NCI-H2107 treated with DMSO at 0.1 percent for 48 hours (cell line): ENCODE results near the gene TTI1.
"Not testable (repeated sequence)": the region's sequence is repeated elsewhere in the genome, so short reads cannot be mapped to it uniquely, and the experiment has no call there.

Experiments used
- DNase-seq: peaks from one replicate; lab custom pipeline; 2025; ENCODE audit not compliant: unreplicated experiment; lab: John Stamatoyannopoulos, UW

The TTI1 gene

DNA sequence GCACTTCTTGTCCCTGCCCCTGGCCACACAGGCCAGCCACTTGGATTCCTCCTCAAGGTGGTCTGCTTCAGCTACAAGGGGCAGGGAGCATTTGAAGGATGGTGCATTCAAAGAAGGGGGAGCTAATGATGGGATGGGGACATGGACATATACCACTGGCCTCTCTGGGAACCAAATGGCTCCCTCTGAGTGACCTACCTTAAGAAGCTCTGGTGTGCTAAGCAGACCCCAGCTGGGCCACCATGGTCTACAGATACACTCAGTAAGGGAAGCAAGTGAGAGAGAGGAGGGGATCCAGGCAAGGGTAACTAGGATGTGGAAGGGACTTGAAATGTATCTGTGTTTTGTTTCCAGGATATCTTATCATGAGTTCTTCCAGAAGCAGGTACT is 62.4 kb downstream of the TTI1 start:
- DNase-seq: no peak

DNA sequence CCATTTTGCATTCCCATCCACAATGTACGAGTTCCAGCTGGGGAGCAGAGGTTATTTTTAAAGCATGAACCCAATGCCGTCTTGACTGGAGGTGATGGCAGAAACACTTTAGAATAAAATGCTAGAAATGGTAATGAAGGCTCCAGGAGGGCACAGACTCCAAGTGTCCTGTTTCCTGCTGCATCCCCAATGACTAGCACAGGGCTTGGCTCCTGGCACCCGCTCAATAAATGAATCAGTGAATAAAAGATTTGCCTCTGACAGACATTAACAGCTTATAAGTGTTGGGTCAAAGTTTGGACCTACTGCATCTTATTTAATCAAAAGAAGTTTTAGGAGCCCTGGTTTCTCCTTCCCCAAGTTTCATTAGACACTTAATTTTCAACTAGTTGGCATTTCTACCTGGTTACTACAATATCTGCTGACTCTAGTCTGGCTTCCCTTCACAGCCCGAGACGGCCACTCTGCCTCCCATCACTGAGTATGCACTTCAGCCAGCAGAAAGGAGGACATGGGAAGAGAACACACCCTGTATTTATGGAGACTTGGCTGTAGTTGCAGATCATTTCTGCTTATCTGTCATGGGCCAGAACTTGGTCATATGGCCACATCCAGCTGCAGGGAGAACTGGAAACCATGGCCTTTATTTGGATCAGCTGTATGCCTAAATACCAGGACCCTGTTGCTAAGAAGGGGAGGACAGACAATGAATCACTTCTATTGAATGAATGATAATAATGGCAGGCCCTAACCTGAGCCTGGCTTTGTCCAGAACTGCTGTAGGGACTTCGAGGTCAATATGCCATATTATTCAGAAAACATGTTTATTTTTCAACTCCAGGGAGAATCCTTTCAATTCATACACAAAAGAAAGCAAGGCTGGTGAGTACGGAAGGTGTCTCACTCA is 63.1 kb downstream of the TTI1 start:
- no peak for DNase-seq

DNA sequence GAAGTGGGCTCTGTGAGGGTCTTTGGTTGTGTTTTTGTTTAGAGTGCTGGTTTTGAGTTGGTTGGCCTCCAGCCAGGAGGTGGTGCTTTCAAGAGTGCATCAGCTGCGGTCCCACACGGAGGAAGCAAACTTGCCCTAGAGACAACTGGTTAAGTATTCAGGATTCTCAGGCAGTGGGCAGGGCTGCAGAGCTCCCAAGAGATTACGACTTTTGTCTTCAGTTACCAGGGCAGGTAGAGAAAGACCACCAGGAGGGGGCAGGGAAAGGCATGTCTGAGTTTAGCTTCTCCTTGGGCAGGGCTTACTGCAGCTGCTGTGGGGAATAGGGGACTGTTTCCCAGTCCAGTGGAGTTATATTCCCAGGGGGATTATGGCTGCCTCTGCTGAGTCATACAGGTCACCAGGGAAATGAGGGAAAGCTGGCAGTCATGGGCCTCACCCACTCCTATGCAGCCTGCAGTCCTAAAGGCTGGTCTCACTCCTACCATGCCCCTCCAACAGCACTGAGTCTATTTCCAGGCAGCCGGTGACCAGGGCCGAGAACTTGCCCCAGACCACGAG is 64.3 kb downstream of the TTI1 start:
- DNase-seq: peak; percentile 93

DNA sequence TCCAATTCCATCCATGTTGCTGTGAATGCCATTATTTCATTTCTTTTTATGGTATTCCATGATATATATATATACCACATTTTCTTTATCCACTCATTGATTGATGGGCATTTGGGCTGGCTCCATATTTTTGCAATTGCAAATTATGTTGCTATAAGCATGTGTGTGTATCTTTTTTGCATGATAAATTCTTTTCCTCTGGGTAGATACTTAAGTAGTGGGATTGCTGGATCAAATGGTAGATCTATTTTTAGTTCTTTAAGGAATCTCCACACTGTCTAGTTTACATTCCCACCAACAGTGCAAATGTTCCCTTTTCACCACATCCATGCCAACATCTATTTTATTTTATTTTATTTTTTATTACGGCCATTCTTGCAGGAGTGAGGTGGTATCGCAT is 69.8 kb downstream of the TTI1 start:
- DNase-seq: not testable (repeated sequence)

DNA sequence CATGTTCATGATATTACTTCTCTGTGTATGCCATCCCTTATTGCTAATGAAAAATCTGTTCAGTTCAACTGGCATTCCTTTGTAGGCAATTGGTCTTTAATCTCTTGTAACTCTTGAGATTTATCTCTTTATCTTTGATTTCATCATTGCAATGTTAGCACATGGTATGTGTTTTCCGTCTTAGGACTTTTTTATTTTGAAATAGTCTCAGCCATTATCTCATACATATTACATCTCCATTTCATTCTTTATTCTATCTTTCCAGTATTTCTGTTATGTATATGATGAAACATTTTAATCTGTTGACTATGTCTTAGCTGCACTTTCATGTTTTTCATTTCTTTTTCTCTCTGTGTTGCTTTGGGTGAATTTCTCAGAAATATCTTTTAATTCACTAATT is 72.2 kb downstream of the TTI1 start:
- no peak for DNase-seq

DNA sequence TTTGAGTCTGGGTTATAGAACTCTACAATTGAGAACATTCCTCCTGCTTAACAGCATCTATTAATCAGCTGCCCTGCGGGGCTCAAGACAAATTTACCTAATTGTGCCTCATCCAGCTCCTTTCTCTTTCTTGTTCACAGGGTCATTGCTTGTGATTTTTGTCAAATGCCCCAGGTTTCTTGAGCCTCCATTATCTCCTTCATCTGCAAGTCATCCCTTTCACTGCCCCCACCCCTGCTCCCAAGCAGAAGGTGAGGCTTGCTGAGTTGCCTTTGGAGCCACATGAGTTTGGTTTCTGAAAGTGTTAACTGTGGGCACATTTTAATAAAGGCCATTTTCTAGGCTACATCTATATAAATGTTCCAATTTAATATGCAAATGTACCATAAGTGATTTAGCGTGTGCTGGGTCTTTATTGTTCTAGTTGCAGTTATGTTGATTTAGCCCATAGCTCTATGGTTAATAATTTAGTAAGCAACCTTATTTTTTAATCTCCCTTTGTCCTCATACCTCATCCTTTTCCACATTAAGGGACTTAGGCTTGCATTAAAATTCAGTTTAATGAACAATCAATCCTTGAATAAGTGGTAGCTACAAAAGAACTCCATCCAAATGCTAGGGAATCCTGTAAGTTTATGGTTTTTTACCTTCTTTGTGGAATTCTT is 74.3 kb downstream of the TTI1 start:
- no peak for DNase-seq

DNA sequence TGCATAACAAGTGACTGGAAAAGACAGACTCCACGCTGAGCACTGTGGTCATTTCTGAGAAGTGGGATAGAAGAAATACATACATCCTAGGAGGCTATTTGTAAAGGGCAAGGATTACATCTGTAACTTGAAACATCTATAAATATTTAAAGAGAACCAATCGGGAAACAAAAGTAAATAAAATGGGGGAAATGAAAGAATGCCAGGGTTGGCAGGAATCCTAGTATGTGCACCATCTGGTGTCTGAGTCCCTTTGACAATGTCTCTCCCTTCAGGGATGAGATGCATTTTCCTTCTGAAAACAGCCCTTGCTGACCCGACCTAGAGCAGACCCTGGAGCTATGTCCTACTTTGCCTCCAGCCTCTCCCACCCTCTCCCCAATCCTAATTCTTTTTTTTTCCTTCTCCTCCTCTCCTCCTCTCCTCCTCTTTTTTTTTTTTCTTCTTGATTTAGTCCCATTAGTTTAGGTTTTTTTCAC is 77.1 kb downstream of the TTI1 start:
- DNase-seq: no peak

DNA sequence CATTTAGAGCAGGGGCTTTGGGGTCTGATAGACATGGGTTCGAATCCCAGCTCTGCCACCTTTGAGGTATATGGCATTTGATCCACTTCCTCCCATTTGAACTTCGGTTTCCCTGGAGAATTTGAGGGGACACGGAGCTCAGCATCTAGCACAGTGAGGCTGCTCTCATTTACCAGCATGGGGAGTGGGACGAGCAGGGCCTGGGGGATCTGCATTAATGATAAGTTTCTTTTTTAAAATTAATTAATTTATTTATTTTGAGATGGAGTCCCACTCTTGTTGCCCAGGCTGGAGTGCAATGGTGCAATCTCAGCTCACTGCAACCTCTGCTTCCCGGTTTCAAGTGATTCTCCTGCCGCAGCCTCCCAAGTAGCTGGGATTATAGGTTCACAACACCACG is 77.7 kb downstream of the TTI1 start:
- no peak for DNase-seq

DNA sequence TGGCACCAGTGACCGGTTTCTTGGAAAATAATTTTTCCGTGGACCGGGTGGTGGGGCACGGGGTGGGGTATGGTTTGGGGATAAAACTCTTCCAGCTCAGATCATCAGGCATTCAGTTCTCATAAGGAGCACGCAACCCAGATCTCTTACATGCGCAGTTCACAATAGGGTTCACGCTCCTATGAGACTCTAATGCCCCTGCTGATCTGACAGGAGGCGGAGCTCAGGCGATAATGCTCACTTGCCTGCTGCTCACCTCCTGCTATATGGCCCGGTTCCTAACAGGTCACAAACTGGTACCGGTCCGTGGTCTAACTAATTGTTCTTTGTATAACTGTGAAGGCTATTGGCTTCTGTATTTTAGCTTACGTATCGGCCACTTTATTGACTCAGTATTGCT is 78.6 kb downstream of the TTI1 start:
- no peak for DNase-seq

DNA sequence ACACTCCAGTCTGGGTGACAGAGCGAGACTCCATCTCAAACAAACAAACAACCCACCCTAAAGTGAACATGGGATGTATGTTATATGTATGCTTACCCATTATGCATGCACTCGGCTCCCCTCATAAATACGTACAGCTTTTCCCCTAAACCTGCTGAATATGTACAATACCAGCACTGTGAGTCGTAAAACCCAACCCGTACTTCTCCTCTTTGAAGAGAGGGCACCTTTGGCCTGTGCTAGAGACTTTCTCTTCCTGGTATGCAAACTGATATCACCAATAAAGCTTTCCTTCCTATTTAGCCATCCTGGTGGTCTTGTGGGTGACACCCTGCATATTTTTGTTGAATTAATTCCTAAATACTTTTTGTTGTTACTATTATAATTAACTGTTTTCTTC is 79.1 kb downstream of the TTI1 start:
- DNase-seq: no peak

DNA sequence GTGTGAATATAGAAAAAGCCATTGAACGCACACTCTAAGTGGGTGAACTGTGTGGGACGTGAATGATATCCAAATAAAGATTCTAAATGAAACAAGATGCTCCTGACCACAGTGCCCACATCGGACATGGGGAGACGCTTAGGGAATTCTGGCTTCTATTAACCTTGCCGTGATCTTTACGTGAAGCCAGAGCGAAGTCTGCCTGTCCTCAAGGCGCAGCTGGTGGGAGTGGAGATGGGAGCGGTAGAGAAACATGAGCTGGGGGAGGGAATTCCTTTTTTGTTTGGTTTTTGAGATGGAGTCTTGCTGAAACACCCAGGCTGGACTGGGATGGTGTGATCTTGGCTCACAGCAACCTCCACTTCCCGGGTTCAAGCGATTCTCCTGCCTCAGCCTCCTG is 84.3 kb downstream of the TTI1 start:
- no peak for DNase-seq

DNA sequence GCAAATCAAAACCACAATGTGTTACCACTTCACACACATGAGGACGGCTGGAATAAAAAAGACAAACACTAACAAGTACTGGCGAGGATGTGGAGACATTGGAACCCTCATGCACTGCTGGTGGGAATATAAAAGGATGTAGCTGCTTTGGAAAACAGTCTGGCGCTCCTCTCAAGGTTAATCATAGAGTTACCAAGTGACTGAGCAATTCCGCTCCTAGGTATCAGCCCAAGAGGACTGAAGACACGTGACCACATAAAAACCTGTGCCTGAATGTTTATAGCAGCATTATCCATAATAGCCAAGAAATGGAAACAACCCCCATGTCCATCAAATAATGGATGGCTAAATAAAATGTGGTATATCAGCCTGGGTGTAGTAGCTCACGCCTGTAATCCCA is 85.3 kb downstream of the TTI1 start:
- no peak for DNase-seq

DNA sequence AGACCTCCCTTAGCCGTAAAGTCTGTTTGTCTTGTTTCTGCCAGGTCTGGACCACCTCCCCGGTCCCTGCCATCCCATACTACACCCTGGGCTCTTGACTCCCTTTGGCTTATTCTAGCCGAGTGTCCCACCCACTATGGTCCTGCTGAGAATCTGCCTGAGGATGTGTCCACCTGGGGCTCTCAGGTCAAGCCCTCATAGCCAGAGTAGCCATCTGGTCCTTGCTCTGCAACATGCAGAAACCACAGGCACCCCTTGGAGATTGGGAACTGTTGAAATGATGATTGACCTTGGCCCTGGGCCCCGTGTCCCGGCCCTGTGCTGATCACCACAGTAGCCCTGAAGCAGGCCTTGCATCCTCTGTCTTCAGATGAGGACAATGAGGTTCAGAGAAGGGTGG is 86.3 kb downstream of the TTI1 start:
- DNase-seq: no peak

DNA sequence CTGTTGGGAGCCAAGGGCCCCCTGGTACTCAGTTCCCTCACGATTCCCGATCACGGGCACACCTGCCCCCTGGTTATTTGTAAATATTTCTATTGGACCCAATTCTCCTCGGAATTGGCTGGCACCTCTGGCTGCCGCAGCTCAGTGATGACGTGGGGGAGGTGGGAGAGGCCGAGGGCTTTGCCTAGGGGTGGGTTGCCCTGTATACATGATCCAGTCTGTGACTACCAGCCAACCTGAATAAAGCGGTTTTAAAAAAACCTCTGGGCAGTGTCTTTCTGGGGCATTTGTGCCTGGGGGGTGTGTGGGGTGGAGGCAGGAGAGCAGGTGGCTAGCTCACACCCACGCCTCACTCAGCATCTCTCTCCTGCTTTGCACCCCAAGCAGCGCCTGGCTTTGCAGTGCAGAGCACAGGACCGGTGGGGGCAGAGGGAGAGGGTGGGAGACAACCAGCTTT is 88.1 kb downstream of the TTI1 start:
- no peak for DNase-seq

DNA sequence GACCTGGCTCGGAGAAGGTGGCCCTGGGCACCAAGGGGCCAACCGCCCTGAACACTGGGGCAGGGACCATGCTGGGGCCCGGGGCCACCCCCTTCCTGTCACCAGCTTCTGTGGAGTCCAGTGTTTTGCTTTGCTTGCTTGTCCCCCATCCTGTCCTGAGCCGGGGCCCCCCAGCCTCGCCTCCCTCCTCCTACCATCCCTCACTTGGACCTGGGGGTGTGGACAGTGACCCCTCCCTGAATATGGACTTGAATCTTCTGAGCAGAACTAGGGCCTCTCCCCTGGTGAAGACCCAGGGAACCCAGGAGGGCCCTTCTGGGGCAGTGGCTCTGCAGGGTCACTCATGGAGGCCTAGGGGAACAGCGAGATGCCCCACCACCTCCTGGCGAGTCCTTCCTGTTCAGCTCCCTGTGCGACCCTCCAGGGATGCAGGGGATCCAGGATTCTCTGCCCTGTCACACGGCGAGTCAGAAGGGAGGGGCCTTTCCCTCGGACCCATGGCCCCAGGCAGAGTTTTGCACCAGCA is 88.7 kb downstream of the TTI1 start:
- DNase-seq: no peak

DNA sequence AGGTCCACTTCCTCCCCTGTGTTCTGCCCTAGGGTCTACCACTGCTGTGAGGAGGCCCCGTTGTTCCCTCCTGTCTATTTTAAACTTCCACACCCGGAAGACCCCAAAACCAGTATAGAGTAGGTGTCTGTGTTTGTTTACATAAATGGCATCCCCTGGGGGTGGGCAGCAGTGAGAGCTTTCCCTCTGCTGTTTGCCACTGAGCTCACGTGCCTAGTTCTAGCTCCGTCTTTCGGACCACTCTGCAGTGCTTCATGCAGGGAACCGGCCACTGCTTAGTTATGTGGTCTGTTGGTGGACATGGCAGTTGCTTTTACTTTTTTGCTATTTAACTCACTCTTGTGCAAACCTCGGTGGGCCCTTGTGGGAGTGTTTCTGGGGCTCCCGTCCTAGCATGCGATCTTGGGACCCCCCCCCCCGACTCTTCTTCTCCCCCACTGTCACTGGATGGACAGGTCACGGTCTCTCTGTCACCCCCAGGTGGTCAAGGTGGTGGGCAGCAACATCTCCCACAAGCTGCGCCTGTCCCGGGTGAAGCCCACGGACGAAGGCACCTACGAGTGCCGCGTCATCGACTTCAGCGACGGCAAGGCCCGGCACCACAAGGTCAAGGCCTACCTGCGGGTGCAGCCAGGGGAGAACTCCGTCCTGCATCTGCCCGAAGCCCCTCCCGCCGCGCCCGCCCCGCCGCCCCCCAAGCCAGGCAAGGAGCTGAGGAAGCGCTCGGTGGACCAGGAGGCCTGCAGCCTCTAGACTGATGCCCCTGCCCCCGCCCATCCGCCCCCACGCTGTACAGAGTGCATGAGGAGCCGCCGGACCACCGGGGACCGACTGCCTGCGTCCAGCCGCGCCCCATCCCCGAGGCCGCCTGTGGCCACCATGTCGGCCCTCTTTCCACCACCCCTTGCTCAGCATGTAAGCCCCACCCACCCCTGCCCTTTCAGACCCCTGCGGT is 89.5 kb downstream of the TTI1 start:
- no peak for DNase-seq

DNA sequence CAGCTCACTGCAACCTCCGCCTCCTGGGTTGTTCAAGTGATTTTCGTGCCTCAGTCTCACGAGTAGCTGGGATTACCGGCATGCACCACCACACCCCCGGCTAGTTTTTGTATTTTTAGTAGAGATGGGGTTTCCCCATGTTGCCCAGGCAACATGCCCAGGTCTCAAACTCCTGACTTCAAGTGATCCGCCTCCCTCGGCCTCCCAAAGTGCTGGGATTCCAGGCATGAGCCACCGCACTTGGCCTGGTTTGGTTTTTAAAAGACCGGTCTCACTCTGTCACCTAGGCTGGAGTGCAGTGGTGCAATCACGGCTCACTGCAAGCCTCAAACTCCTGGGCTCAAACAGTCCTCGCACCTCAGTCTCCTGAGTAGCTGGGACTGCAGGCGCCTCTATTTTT is 90.2 kb downstream of the TTI1 start:
- DNase-seq: no peak

DNA sequence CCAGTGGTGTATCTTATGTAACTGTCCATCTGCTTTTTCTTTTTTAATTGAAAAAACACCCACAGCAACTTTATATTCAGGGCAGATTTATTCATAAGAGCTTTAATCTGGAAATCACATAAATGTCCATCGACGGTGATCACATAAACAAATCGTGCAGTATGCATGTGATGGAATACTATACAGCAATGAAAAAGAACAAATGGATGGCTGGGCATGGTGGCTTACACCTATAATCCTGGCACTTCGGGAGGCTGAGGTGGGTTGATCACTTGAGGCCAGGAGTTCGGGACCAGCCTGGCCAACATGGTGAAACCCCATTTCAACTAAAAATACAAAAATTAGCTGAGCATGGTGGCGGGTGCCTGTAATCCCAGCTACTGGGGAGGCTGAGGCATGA is 91.3 kb downstream of the TTI1 start:
- DNase-seq: no peak

DNA sequence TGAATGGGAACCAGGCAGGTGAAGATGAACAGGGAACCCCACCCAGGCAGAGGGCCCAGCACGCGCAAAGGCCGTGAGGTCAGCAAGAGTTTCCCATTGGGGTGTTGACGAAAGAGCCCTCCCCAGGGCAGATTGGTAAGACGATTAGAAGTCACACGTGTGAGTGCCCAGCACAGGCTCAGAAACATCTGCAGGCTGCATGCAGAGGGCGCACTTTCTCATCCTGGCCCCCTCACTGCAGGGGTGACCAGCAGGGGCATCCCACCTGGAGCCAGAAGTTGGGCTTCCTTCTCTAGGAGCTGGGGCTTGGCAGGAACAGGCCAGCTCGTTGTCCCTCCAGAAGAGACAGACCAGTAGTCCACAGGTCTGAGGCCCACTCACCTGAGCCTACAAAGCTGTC is 91.9 kb downstream of the TTI1 start:
- no peak for DNase-seq

DNA sequence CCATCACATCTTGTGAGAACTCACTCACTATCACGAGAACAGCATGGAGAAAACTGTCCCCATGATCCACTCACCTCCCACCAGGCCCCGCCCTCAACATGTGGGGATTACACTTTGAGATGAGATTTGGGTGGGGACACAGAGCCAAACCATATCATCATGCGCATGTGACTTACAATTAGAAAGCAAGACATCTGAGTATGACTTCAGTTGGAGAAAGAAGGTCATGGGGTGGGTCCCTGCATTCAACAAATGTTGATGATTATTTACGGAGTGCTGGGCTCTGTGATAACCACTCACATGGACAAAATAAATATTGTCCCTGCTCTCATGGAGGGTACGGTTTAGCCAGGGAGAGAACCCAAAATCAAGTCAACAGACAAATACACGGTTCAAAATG is 92.4 kb downstream of the TTI1 start:
- no peak for DNase-seq
